ENCODE measurements around the gene PHF24.
A peak's percentile ranks its signal among the peaks of the same experiment; 100 is the strongest.

The PHF24 gene

GRCh38 chr9:34984049-34984448 is 26.0 kb downstream of the PHF24 start:
- DNase-seq, result no peak

- DNase-seq, result peak; percentile 40
Observed at GRCh38 chr9:34985311-34985899, 27.3 kb downstream of the PHF24 start.

GRCh38 chr9:34986540-34987047 is 28.5 kb downstream of the PHF24 start:
- DNase-seq, result peak; percentile 72

GRCh38 chr9:34987160-34987901 is 29.2 kb downstream of the PHF24 start:
- DNase-seq, result no peak

- DNase-seq, result peak; percentile 62
Observed at GRCh38 chr9:34988218-34989002, 30.3 kb downstream of the PHF24 start.

GRCh38 chr9:34989003-34989945 is 31.2 kb downstream of the PHF24 start, which contains the start of gene DNAJB5:
Gene DNAJB5 (plus strand): TSS chr9:34989745. CDS start chr9:34990631, 886 bp downstream.
- DNase-seq, result peak; percentile 98

GRCh38 chr9:34989946-34990635 is 32.0 kb downstream of the PHF24 start:
- peak; percentile 15 for DNase-seq

- DNase-seq, result no peak
Observed at GRCh38 chr9:34990908-34991606, 33.0 kb downstream of the PHF24 start.

GRCh38 chr9:34991607-34992375 is 33.7 kb downstream of the PHF24 start:
- DNase-seq, result no peak

GRCh38 chr9:34992376-34992951 is 34.4 kb downstream of the PHF24 start:
- no peak for DNase-seq

- DNase-seq, result no peak
Observed at GRCh38 chr9:34993502-34994259, 35.6 kb downstream of the PHF24 start.

GRCh38 chr9:34994260-34994899 is 36.3 kb downstream of the PHF24 start:
- DNase-seq, result no peak

GRCh38 chr9:34994900-34995669 is 37.0 kb downstream of the PHF24 start:
- DNase-seq, result no peak

GRCh38 chr9:34995670-34996060 is 37.6 kb downstream of the PHF24 start:
- DNase-seq, result no peak

GRCh38 chr9:34996181-34996904 is 38.3 kb downstream of the PHF24 start:
- DNase-seq, result no peak

- DNase-seq, result no peak
Observed at GRCh38 chr9:34996905-34997279, 38.8 kb downstream of the PHF24 start.

GRCh38 chr9:34997379-34997781 is 39.3 kb downstream of the PHF24 start:
- no peak for DNase-seq
